ENCODE data around the gene ZNF446. TPM values are rescaled to one million over a fixed set of nuclear protein-coding genes. Genes with fewer than 3 reads are reported as not detected.
"Not testable (repeated sequence)": the region's sequence is repeated elsewhere in the genome, so short reads cannot be mapped to it uniquely, and the experiment has no call there.

ZNF446 gene
- total RNA-seq, 2 donors from 2014 or later, result 4.1 to 5.1 TPM

- intact Hi-C loops (cut with DNase I), result no loop called here
- ATAC-seq, result no peak
- DNase-seq, result no peak
These were observed 7.8 kb upstream of the ZNF446 start for GRCh38 chr19:58468216-58468839.

- intact Hi-C loops (cut with DNase I), result no loop called here
- DNase-seq (no peak), ATAC-seq (no peak)
These were observed 6.7 kb upstream of the ZNF446 start for GRCh38 chr19:58469241-58470013.

DNA sequence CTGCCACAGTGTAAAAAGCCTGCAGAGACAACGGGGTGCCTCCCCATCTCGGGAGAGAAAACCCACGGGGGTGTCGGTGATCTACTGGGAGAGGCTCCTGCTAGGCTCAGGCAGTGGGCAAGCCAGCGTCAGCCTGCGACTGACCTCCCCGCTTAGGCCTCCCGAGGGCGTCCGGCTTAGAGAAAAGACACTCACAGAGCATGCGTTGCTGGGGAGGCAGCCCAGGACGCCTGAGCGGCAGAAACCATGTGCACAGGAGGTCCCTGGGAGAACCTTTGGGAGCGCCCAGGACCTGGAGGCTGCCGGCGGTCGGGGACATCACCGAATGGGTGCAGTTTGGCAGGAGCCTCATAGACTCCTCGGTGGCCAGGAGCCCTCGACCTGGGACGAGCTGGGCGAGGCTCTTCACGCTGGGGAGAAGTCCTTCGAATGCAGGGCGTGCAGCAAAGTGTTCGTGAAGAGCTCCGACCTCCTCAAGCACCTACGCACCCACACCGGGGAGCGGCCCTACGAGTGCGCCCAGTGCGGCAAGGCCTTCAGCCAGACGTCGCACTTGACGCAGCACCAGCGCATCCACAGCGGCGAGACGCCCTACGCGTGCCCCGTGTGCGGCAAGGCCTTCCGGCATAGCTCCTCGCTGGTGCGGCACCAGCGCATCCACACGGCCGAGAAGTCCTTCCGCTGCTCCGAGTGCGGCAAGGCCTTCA, 5.2 kb upstream of the ZNF446 start:
- DNase-seq; intact Hi-C loops (cut with DNase I); ATAC-seq: not testable (repeated sequence)

GRCh38 chr19:58471736-58472135, 4.4 kb upstream of the ZNF446 start:
- ATAC-seq, result no peak
- intact Hi-C loops (cut with DNase I), result no loop called here
- no peak for DNase-seq

- DNase-seq (no peak), ATAC-seq (no peak)
- intact Hi-C loops (cut with DNase I), result no loop called here
These were observed 2.4 kb upstream of the ZNF446 start for GRCh38 chr19:58473775-58474174.

- ATAC-seq, result no peak
- intact Hi-C loops (cut with DNase I), result no loop called here
- DNase-seq, result no peak
These were observed 1.7 kb upstream of the ZNF446 start for GRCh38 chr19:58474291-58474996.

DNA sequence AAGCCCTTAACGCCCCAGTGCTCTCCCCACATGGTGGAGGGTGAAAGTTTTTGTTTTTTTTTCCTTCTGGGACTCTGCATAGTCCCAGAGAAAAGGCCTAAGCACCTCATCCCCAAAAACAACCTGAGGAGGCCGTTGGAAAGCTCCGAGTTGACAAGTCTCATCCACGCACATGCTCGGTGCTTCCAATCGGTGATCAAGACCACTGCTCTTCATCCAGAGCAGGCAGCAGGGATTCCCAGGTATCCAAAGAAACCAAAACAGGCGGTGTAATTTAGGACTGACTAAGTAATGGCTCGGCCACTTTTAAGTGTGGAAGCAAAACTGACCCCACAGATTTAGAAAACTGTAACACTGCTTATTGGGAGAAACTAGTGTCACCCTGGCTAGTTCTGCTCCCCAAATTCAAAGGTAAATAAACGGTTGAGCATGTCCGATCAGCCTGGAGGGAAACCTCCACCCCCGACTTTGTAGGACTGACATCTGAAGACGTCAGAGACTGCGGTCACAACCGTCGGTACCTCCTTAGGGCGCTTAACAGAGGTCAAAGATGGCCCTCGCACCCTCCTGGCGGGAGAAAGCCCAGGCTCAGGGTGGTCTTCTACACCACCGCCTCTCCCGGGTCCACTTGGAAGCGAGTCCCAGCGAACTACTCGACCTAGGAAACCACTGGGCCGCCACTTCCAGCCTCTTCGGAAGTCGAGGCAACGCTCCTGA, 997 bp upstream of the ZNF446 start:
- intact Hi-C loops (cut with DNase I), result no loop called here

GRCh38 chr19:58476498-58477015, 405 bp downstream of the ZNF446 start:
- DNase-seq (peak; percentile 61), ATAC-seq (peak in 1 of 2 donors; percentile 3)
- intact Hi-C loops (cut with DNase I), result no loop called here

More for the DNA sequence above, 997 bp upstream of the ZNF446 start:
- DNase-seq (no peak), ATAC-seq (no peak)

GRCh38 chr19:58477130-58477529, 978 bp downstream of the ZNF446 start:
- ATAC-seq (no peak), DNase-seq (no peak)
- intact Hi-C loops (cut with DNase I), result no loop called here

- ATAC-seq (no peak), DNase-seq (no peak)
- intact Hi-C loops (cut with DNase I), result no loop called here
These were observed 1.7 kb downstream of the ZNF446 start for GRCh38 chr19:58477871-58478270.

DNA sequence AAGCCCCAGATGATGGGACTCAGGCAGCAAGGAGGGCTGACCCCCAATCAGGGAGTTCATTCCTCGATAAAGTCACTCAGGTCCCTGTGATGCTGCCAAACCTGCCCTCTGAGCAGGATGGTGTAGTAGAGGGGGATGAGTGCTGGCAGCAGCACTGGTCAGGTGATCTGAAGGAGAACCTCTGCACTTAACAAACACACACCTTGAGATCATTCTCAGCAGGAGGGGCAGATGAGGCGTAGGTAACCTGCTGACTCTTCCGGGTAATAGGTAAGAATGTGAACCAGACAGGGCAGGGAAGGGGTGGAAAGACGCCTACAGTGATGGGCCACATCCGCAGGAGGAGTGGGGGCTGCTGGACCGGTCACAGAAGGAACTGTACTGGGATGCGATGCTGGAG, 3.2 kb downstream of the ZNF446 start:
- DNase-seq, result no peak
- ATAC-seq, result no peak
- intact Hi-C loops (cut with DNase I), result no loop called here

- intact Hi-C loops (cut with DNase I), result no loop called here
- DNase-seq (no peak), ATAC-seq (no peak)
These were observed 3.8 kb downstream of the ZNF446 start for GRCh38 chr19:58479736-58480480.

- intact Hi-C loops (cut with DNase I), result no loop called here
- DNase-seq, result no peak
These were observed 4.3 kb downstream of the ZNF446 start for GRCh38 chr19:58480481-58480830.

GRCh38 chr19:58480831-58481230, 4.7 kb downstream of the ZNF446 start:
- DNase-seq (no peak), ATAC-seq (no peak)
- intact Hi-C loops (cut with DNase I), result no loop called here

More at GRCh38 chr19:58480481-58480830, 4.3 kb downstream of the ZNF446 start:
- no peak for ATAC-seq

DNA sequence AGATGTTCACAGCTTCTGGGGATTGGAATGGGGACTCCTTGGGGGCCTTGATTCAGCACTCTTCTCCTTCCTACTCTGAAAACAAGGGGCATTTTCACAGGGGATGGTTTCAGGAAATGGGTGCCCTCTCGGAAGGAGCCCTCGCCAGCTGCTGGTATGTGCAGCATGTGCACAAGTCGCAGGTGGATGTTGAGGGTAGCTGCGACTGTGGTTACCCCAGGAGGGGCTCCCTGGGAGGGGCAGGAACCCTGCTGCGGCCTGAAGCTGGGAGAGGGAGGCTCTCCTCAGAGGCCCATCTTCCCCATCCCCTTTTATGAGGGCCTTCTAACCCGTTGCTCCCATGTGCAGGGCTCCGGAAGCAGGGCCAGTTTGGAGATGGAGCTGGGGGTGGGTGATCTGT, 6.2 kb downstream of the ZNF446 start:
- intact Hi-C loops (cut with DNase I), result no loop called here
- no peak for DNase-seq
- no peak for ATAC-seq

GRCh38 chr19:58483776-58484175, 7.6 kb downstream of the ZNF446 start:
- DNase-seq (no peak), ATAC-seq (no peak)

DNA sequence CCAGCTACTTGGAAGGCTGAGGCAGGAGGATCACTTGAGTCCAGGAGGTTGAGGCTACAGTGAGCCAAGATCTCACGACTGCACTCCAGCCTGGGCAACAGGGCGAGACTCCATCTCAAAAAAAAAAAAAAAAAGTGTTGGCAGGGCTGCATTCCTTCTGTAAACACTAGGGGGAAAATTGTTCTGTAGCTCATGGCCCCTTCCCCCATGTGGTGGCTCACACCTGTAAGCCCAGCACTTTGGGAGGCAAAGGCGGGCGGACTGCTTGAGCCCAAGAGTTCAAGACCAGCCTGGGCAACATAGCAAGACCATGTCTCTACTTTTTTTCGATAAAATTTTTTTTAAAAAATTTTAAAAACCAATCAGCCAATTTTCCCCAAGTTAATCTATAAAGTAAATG, 8.2 kb downstream of the ZNF446 start:
- ATAC-seq; DNase-seq; intact Hi-C loops (cut with DNase I): not testable (repeated sequence)

More at GRCh38 chr19:58483776-58484175, 7.6 kb downstream of the ZNF446 start:
- intact Hi-C loops (cut with DNase I), result no loop called here

DNA sequence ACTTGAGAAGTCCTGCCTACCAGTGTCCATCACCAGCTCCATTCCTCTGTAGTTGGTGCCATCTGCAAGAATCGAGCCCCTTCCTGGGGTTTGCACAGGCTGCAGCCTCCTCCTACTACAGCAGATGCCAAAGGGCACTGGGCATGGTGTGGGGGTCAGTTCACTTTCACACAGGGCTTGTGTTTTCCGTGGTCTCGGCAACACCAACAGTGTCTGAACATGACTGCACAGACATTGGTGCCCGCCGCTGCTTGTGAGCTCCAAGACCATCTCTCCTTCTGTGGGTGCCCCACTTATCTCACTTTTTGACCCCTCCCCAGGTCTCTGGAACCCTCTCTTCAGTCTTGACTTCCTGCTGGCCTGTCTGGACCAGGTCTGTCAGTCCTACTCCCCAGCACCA, 15.2 kb downstream of the ZNF446 start:
- DNase-seq (no peak), ATAC-seq (no peak)
- intact Hi-C loops (cut with DNase I), result no loop called here
